ENCODE results near the gene ADM5. TPM values are rescaled to one million over a fixed set of nuclear protein-coding genes. Genes with fewer than 3 reads are reported as not detected.

ADM5 gene
- total and polyA plus RNA-seq, 10 of the 15 experiments (the other 5 are each of a cell fraction or from before 2014, with no cell fraction given): 0.05 to 6.0 (median 1.2) TPM; not detected in 1

DNA sequence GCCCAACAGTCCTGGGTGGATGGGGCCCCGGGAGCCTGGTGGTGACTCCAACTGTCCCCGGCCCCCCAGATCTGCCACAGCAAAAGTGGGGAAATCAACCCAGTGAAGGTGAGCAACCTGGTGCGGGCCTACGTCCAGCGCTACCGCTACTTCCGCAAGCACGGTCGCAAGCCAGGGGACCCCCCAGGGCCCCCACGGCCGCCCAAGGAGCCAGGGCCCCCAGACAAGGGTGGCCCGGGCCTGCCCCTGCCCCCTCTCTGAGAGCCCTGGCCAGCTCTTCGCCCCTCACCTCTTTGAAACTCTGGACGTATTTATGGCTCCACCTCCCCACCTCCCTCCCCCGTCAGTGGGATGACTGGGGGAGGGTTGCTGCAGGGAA, 31.3 kb upstream of the ADM5 start:
- in situ Hi-C loops (cut with MboI) (no loop called here), intact Hi-C loops (cut with micrococcal nuclease; ENCODE audit: unreplicated experiment) (no loop called here)
- Histone ChIP-seq H2AFZ (ENCODE audit: control insufficient read depth, low read depth, low read length) (no peak overlapping the region), H3K79me2 (ENCODE audit: control insufficient read depth, insufficient read depth, low read length) (peaks cover 4% of the 10 kb centered on the region), H3K27me3 (replicated peaks in 1 of 2; ENCODE audit: control insufficient read depth in 2 of 2, insufficient read depth in 2 of 2, low read length in 1 of 2) (no peaks in the 10 kb centered on the region), H3K4me2 (ENCODE audit: control insufficient read depth, insufficient read depth) (no peak overlapping the region), H3K27ac (ENCODE audit: control insufficient read depth, insufficient read depth) (no peak overlapping the region), H3K4me3 (no peak overlapping the region), H3K4me1 (ENCODE audit: control insufficient read depth, insufficient read depth, low read length) (peaks cover 6% of the 10 kb centered on the region), H3K9ac (ENCODE audit: control insufficient read depth, insufficient read depth, low read length) (no peak overlapping the region), H3K9me3 (replicated peaks; ENCODE audit: control insufficient read depth, insufficient read depth, low read length) (no peaks in the 10 kb centered on the region), H3K36me3 (ENCODE audit: control insufficient read depth in 2 of 2, insufficient read depth in 2 of 2, low read length in 1 of 2) (peaks cover 12 to 49% of the 10 kb centered on the region in 2 experiments), H4K20me1 (ENCODE audit: control insufficient read depth, insufficient read depth) (no peaks in the 10 kb centered on the region; the same call in none of the 2 replicates)
- POLR2A ChIA-PET: no interaction called here
- CTCF ChIA-PET: interaction anchor here (0.5 kb wide), 1 partner anchor 18 kb away, joined by 3 read pairs; no protein-coding TSS in a partner anchor
- 90% methylated on average over 14 of the region's 15 CpGs for WGBS (ENCODE audit: insufficient coverage, insufficient replicate concordance, low lambda C conversion rate, missing lambda C conversion rate)
- ATAC-seq (no peak), DNase-seq (ENCODE audit: low read depth, low spot score) (no peak), FAIRE-seq (no peak)
- TF ChIP-seq, protein P1, sequence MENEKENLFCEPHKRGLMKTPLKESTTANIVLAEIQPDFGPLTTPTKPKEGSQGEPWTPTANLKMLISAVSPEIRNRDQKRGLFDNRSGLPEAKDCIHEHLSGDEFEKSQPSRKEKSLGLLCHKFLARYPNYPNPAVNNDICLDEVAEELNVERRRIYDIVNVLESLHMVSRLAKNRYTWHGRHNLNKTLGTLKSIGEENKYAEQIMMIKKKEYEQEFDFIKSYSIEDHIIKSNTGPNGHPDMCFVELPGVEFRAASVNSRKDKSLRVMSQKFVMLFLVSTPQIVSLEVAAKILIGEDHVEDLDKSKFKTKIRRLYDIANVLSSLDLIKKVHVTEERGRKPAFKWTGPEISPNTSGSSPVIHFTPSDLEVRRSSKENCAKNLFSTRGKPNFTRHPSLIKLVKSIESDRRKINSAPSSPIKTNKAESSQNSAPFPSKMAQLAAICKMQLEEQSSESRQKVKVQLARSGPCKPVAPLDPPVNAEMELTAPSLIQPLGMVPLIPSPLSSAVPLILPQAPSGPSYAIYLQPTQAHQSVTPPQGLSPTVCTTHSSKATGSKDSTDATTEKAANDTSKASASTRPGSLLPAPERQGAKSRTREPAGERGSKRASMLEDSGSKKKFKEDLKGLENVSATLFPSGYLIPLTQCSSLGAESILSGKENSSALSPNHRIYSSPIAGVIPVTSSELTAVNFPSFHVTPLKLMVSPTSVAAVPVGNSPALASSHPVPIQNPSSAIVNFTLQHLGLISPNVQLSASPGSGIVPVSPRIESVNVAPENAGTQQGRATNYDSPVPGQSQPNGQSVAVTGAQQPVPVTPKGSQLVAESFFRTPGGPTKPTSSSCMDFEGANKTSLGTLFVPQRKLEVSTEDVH (IDR thresholded peaks at IDR 0.05; ENCODE audit: low read depth, partially characterized antibody): no peak
- TF ChIP-seq ZNF217 (IDR thresholded peaks at IDR 0.05) (no peak), TCF3 (IDR thresholded peaks at IDR 0.05; ENCODE audit: borderline replicate concordance, insufficient read depth, low read depth, low read length) (no peak), POLR2AphosphoS5 (IDR thresholded peaks at IDR 0.05; ENCODE audit: low read length) (no peak), FOXK2 (IDR thresholded peaks at IDR 0.05) (no peak), STAT3 (IDR thresholded peaks at IDR 0.05; ENCODE audit: low read depth, low read length) (no peak), RB1 (IDR thresholded peaks at IDR 0.05; ENCODE audit: borderline replicate concordance) (no peak), SMAD5 (IDR thresholded peaks at IDR 0.05; ENCODE audit: low read depth) (no peak), EP300 (IDR thresholded peaks at IDR 0.05; ENCODE audit: borderline replicate concordance in 1 of 2, control insufficient read depth in 1 of 2, low read depth in 2 of 2, low read length in 2 of 2) (no peak), KAT2A (conservative IDR thresholded peaks at IDR 0.05; ENCODE audit: control insufficient read depth, low read depth, low read length) (no peak), RAD21 (IDR thresholded peaks at IDR 0.05; ENCODE audit: insufficient read depth, low read depth, low read length) (no peak), MYB (IDR thresholded peaks at IDR 0.05; ENCODE audit: borderline replicate concordance, low read depth, low read length) (no peak), MEF2B (IDR thresholded peaks at IDR 0.05; ENCODE audit: partially characterized antibody, poor library complexity, severe bottlenecking) (no peak), DPF2 (IDR thresholded peaks at IDR 0.05) (no peak), EZH2 (IDR thresholded peaks at IDR 0.05; ENCODE audit: borderline replicate concordance, control insufficient read depth, low read depth, low read length) (no peak), MXI1 (IDR thresholded peaks at IDR 0.05; ENCODE audit: low read depth, low read length) (no peak), SMAD1 (IDR thresholded peaks at IDR 0.05; ENCODE audit: low read depth, partially characterized antibody) (no peak)
- TF ChIP-seq, protein P2, sequence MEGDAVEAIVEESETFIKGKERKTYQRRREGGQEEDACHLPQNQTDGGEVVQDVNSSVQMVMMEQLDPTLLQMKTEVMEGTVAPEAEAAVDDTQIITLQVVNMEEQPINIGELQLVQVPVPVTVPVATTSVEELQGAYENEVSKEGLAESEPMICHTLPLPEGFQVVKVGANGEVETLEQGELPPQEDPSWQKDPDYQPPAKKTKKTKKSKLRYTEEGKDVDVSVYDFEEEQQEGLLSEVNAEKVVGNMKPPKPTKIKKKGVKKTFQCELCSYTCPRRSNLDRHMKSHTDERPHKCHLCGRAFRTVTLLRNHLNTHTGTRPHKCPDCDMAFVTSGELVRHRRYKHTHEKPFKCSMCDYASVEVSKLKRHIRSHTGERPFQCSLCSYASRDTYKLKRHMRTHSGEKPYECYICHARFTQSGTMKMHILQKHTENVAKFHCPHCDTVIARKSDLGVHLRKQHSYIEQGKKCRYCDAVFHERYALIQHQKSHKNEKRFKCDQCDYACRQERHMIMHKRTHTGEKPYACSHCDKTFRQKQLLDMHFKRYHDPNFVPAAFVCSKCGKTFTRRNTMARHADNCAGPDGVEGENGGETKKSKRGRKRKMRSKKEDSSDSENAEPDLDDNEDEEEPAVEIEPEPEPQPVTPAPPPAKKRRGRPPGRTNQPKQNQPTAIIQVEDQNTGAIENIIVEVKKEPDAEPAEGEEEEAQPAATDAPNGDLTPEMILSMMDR (IDR thresholded peaks at IDR 0.05 in 2 of 3, conservative IDR thresholded peaks at IDR 0.05 in 1 of 3; ENCODE audit: control insufficient read depth in 2 of 3, extremely low read depth in 1 of 3, insufficient read depth in 1 of 3, low read depth in 3 of 3, low read length in 3 of 3): no peak
- RAD21 ChIA-PET (ENCODE audit: unreplicated experiment): no interaction called here
- BruUV-seq (replicated peaks): TSS peak; percentile 56
- SMC1A ChIA-PET (ENCODE audit: uncharacterized antibody, unreplicated experiment): no interaction called here
